Erythroblast (primary cell): ENCODE data around the gene ACTR2.

Experiments
- GATA1 ChIP-seq: IDR thresholded peaks from 2 replicates; pipeline ENCODE4 v1.6.1; 2011; ENCODE audit warnings: low read depth, mild to moderate bottlenecking, control low read depth, low read length, moderate library complexity
- POLR2A ChIP-seq: IDR thresholded peaks from 2 replicates; pipeline ENCODE4 v1.6.1; 2011; ENCODE audit warnings: mild to moderate bottlenecking, low read length

GRCh38 chr2:65300134-65300760, 72.6 kb downstream of the ACTR2 start:
- TF ChIP-seq POLR2A (no peak), GATA1 (no peak)
